Glutamatergic neuron (in vitro differentiated cells): ENCODE data around the gene SIL1. TPM values are rescaled to one million over a fixed set of nuclear protein-coding genes. Genes with fewer than 3 reads are reported as not detected.

Source experiments
- DNase-seq: peaks from one replicate; pipeline ENCODE4 v3.0.0; 2022
- H3K27ac Mint-ChIP-seq: one replicate; pipeline ENCODE4 v1.8.0; 2020; ENCODE audit warnings: mild to moderate bottlenecking, mixed read lengths, inconsistent platforms; ENCODE audit not compliant: unreplicated experiment
- H3K27me3 Mint-ChIP-seq: one replicate; pipeline ENCODE4 v1.8.0; 2020; ENCODE audit warnings: mild to moderate bottlenecking, moderate library complexity, mixed read lengths, inconsistent platforms; ENCODE audit not compliant: unreplicated experiment
- H3K36me3 Mint-ChIP-seq: one replicate; pipeline ENCODE4 v1.8.0; 2020; ENCODE audit warnings: mild to moderate bottlenecking, mixed read lengths, inconsistent platforms; ENCODE audit not compliant: unreplicated experiment
- H3K4me1 Mint-ChIP-seq: one replicate; pipeline ENCODE4 v1.8.0; 2020; ENCODE audit warnings: mild to moderate bottlenecking, low read depth, mixed read lengths, inconsistent platforms; ENCODE audit not compliant: unreplicated experiment
- H3K4me3 Mint-ChIP-seq: one replicate; pipeline ENCODE4 v1.8.0; 2020; ENCODE audit warnings: mild to moderate bottlenecking, mixed read lengths, inconsistent platforms; ENCODE audit not compliant: unreplicated experiment
- H3K9me3 Mint-ChIP-seq: one replicate; pipeline ENCODE4 v1.8.0; 2020; ENCODE audit warnings: mild to moderate bottlenecking, moderate library complexity, mixed read lengths, inconsistent platforms; ENCODE audit not compliant: unreplicated experiment
- CTCF ChIP-seq: fragments of 200-600 bp; sonication (generic); IDR thresholded peaks from one replicate; pipeline ENCODE4 v1.5.0; 2021; ENCODE audit not compliant: partially characterized antibody, unreplicated experiment
- total RNA-seq: library from RNA; stranded (reverse); fragmentation: NEBNext Ultra II Directional; extraction: Animal tissue kit (Norgen Biotek cat#: 25700); gene quantifications from one replicate; pipeline ENCODE4 v1.2.1, GENCODE V29; 2021; ENCODE audit not compliant: unreplicated experiment

SIL1 gene
- total RNA-seq, 1 donor from 2014 or later, result 15.9 TPM

- no peak overlapping the region for H3K27ac Mint-ChIP-seq
- no peak overlapping the region for H3K4me3 Mint-ChIP-seq
- H3K36me3 Mint-ChIP-seq, result no peaks in the 10 kb centered on the region
- H3K4me1 Mint-ChIP-seq, result no peaks in the 10 kb centered on the region
- TF ChIP-seq CTCF, result no peak
- H3K27me3 Mint-ChIP-seq, result no peaks in the 10 kb centered on the region
- no peak for DNase-seq
- H3K9me3 Mint-ChIP-seq, result no peaks in the 10 kb centered on the region
These were observed 14.7 kb upstream of the SIL1 start for GRCh38 chr5:139212906-139213305.

- Mint-ChIP-seq H3K4me3 (no peak overlapping the region), H3K27ac (no peak overlapping the region)
- DNase-seq, result no peak
These were observed 14.3 kb upstream of the SIL1 start for GRCh38 chr5:139212486-139212885.

GRCh38 chr5:139210585-139210984 lies 12.4 kb upstream of the SIL1 start:
- no peak for TF ChIP-seq CTCF
- Mint-ChIP-seq H3K9me3 (no peaks in the 10 kb centered on the region), H3K4me1 (no peaks in the 10 kb centered on the region), H3K27me3 (peaks cover 2% of the 10 kb centered on the region), H3K4me3 (no peak overlapping the region), H3K27ac (no peak overlapping the region), H3K36me3 (no peaks in the 10 kb centered on the region)
- DNase-seq, result no peak

More at GRCh38 chr5:139212486-139212885, 14.3 kb upstream of the SIL1 start:
- peaks cover 2% of the 10 kb centered on the region for H3K27me3 Mint-ChIP-seq
- H3K36me3 Mint-ChIP-seq, result no peaks in the 10 kb centered on the region
- no peaks in the 10 kb centered on the region for H3K9me3 Mint-ChIP-seq
- no peaks in the 10 kb centered on the region for H3K4me1 Mint-ChIP-seq
- no peak for TF ChIP-seq CTCF

GRCh38 chr5:139207297-139208000 lies 9.3 kb upstream of the SIL1 start:
- peaks cover 2% of the 10 kb centered on the region for H3K27me3 Mint-ChIP-seq
- H3K27ac Mint-ChIP-seq, result no peak overlapping the region
- no peak for DNase-seq

More at GRCh38 chr5:139207297-139208000, 9.3 kb upstream of the SIL1 start:
- Mint-ChIP-seq H3K9me3 (no peaks in the 10 kb centered on the region), H3K36me3 (no peaks in the 10 kb centered on the region), H3K4me1 (no peaks in the 10 kb centered on the region), H3K4me3 (no peak overlapping the region)
- TF ChIP-seq CTCF, result no peak
